ENCODE results near the gene UCP3.

The UCP3 gene

GRCh38 chr11:74001822-74002286, 7.0 kb downstream of the UCP3 start:
- H3K27ac ChIP-seq = no peak overlapping the region
- H3K9me3 ChIP-seq = no peaks in the 10 kb centered on the region
- peaks cover 22% of the 10 kb centered on the region for H3K36me3 ChIP-seq
- H3K4me3 ChIP-seq (ENCODE audit: low read depth in 1 of 2, low read length in 1 of 2) = no peak overlapping the region
- no peak for TF ChIP-seq CTCF (IDR thresholded peaks at IDR 0.05)
- no peaks in the 10 kb centered on the region for H3K27me3 ChIP-seq
- no peaks in the 10 kb centered on the region for H3K4me1 ChIP-seq (ENCODE audit: control insufficient read depth in 1 of 2, insufficient read depth in 1 of 2, low read depth in 1 of 2, low read length in 1 of 2)

GRCh38 chr11:74000307-74001133, 8.4 kb downstream of the UCP3 start:
- Histone ChIP-seq H3K4me3 (ENCODE audit: low read depth in 1 of 2, low read length in 1 of 2) (no peak overlapping the region), H3K36me3 (peaks cover 22% of the 10 kb centered on the region), H3K27ac (no peak overlapping the region), H3K9me3 (no peaks in the 10 kb centered on the region), H3K27me3 (no peaks in the 10 kb centered on the region), H3K4me1 (ENCODE audit: control insufficient read depth in 1 of 2, insufficient read depth in 1 of 2, low read depth in 1 of 2, low read length in 1 of 2) (no peaks in the 10 kb centered on the region)
- TF ChIP-seq CTCF (IDR thresholded peaks at IDR 0.05) = no peak

- H3K4me1 ChIP-seq (ENCODE audit: control insufficient read depth in 1 of 2, insufficient read depth in 1 of 2, low read depth in 1 of 2, low read length in 1 of 2) = peaks cover 0 to 4% of the 10 kb centered on the region in 2 experiments
- H3K27me3 ChIP-seq = no peaks in the 10 kb centered on the region
- H3K27ac ChIP-seq = no peak overlapping the region
- H3K9me3 ChIP-seq = no peaks in the 10 kb centered on the region
- peaks cover 16% of the 10 kb centered on the region for H3K36me3 ChIP-seq
- no peak for TF ChIP-seq CTCF (IDR thresholded peaks at IDR 0.05)
- no peak overlapping the region for H3K4me3 ChIP-seq (ENCODE audit: low read depth in 1 of 2, low read length in 1 of 2)
These were observed 9.1 kb downstream of the UCP3 start for GRCh38 chr11:73999581-74000306.

- H3K4me1 ChIP-seq (ENCODE audit: control insufficient read depth in 1 of 2, insufficient read depth in 1 of 2, low read depth in 1 of 2, low read length in 1 of 2) = peaks cover 0 to 6% of the 10 kb centered on the region in 2 experiments
- H3K27me3 ChIP-seq = no peaks in the 10 kb centered on the region
- H3K9me3 ChIP-seq = no peaks in the 10 kb centered on the region
- no peak overlapping the region for H3K27ac ChIP-seq
- no peak overlapping the region for H3K4me3 ChIP-seq (ENCODE audit: low read depth in 1 of 2, low read length in 1 of 2)
- TF ChIP-seq CTCF (IDR thresholded peaks at IDR 0.05) = no peak
- H3K36me3 ChIP-seq = peaks cover 12% of the 10 kb centered on the region
These were observed 9.9 kb downstream of the UCP3 start for GRCh38 chr11:73998846-73999575.

GRCh38 chr11:73997120-73997770, 11.6 kb downstream of the UCP3 start:
- H3K36me3 ChIP-seq = no peaks in the 10 kb centered on the region
- peaks cover 0 to 6% of the 10 kb centered on the region in 2 experiments for H3K4me1 ChIP-seq (ENCODE audit: control insufficient read depth in 1 of 2, insufficient read depth in 1 of 2, low read depth in 1 of 2, low read length in 1 of 2)
- H3K4me3 ChIP-seq (ENCODE audit: low read depth in 1 of 2, low read length in 1 of 2) = no peak overlapping the region
- no peak for TF ChIP-seq CTCF (IDR thresholded peaks at IDR 0.05)
- no peaks in the 10 kb centered on the region for H3K9me3 ChIP-seq
- no peaks in the 10 kb centered on the region for H3K27me3 ChIP-seq
- no peak overlapping the region for H3K27ac ChIP-seq

Measured in neutrophil (primary cell).